IMR-90 (cell line): Measurements from ENCODE around the gene EPSTI1.

Experiments used
- BHLHE40 ChIP-seq: fragments of 150-350 bp; IDR thresholded peaks from 2 replicates; pipeline ENCODE4 v1.6.1; 2016; ENCODE audit warnings: mild to moderate bottlenecking, low read depth, low read length
- CHD1 ChIP-seq: IDR thresholded peaks from 2 replicates; pipeline ENCODE4 v1.6.1; 2012; ENCODE audit warnings: low read depth, low read length, improper control_type of control experiment
- CTCF ChIP-seq: conservative IDR thresholded peaks from 2 replicates; pipeline ENCODE4 v1.5.1; 2012; ENCODE audit warnings: mild to moderate bottlenecking, low read depth, low read length, improper control_type of control experiment
- ELK1 ChIP-seq: fragments of 150-350 bp; IDR thresholded peaks from 2 replicates; pipeline ENCODE4 v1.6.1; 2016; ENCODE audit warnings: low read depth, mild to moderate bottlenecking, low read length, moderate library complexity, borderline replicate concordance
- MAFK ChIP-seq: IDR thresholded peaks from 2 replicates; pipeline ENCODE4 v1.6.1; 2012; ENCODE audit warnings: low read depth, low read length, improper control_type of control experiment
- POLR2A ChIP-seq: IDR thresholded peaks from 2 replicates; pipeline ENCODE4 v1.6.1; 2012; ENCODE audit warnings: mild to moderate bottlenecking, low read depth, low read length
- RAD21 ChIP-seq: IDR thresholded peaks from 2 replicates; pipeline ENCODE4 v1.6.1; 2012; ENCODE audit warnings: low read length, improper control_type of control experiment
- RFX5 ChIP-seq: IDR thresholded peaks from 2 replicates; pipeline ENCODE4 v1.8.0; 2012; ENCODE audit warnings: low read depth, mild to moderate bottlenecking, low read length, moderate library complexity
- USF2 ChIP-seq: fragments of 150-350 bp; IDR thresholded peaks from 2 replicates; pipeline ENCODE4 v1.6.1; 2017; ENCODE audit warnings: mild to moderate bottlenecking, antibody characterized with exemption, low read length, low read depth

- no peak for TF ChIP-seq ELK1
- no peak for TF ChIP-seq CTCF
- no peak for TF ChIP-seq RAD21
- TF ChIP-seq MAFK, result no peak
- no peak for TF ChIP-seq POLR2A
- no peak for TF ChIP-seq BHLHE40
- TF ChIP-seq RFX5, result no peak
- no peak for TF ChIP-seq CHD1
- TF ChIP-seq USF2, result no peak
Observed at GRCh38 chr13:42847891-42848663, 144.0 kb downstream of the EPSTI1 start.
